ENCODE data around the gene MGAT4C.
"Not testable (repeated sequence)": the region's sequence is repeated elsewhere in the genome, so short reads cannot be mapped to it uniquely, and the experiment has no call there.

The MGAT4C gene

DNA sequence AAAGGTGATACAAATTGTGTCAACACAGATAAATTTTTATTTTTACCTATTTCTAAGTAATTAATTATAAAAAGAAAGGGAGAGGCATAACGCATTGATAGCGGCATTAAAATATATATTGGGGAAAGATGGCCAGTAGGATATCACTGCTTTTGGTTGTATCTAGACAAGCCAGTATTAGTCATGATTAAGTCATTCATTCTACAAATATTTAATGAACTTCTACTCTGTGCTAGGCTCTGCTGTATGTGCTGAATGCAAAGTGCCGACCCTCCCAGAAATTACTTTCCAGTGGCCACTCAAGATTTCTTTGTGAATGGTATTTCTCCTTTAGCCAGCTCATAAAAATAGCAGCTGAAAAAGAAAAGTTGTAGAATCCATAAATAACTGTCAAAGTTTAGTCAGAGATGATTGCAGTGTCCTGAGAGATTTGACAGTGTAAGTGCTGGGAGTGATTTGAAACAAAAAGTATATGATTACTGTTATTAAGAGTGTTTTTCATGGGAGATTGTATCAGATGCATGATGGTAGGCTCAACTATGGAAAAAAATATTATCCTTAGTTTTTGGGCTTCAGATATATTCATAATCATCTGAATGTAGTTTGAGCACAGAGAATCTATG, 133.2 kb downstream of the MGAT4C start:
- DNase-seq (ENCODE audit: low read depth), result no peak
- no peak overlapping the region for H3K4me3 ChIP-seq (replicated peaks; ENCODE audit: low read depth, low read length)
- TF ChIP-seq, protein P1, sequence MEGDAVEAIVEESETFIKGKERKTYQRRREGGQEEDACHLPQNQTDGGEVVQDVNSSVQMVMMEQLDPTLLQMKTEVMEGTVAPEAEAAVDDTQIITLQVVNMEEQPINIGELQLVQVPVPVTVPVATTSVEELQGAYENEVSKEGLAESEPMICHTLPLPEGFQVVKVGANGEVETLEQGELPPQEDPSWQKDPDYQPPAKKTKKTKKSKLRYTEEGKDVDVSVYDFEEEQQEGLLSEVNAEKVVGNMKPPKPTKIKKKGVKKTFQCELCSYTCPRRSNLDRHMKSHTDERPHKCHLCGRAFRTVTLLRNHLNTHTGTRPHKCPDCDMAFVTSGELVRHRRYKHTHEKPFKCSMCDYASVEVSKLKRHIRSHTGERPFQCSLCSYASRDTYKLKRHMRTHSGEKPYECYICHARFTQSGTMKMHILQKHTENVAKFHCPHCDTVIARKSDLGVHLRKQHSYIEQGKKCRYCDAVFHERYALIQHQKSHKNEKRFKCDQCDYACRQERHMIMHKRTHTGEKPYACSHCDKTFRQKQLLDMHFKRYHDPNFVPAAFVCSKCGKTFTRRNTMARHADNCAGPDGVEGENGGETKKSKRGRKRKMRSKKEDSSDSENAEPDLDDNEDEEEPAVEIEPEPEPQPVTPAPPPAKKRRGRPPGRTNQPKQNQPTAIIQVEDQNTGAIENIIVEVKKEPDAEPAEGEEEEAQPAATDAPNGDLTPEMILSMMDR (IDR thresholded peaks at IDR 0.05; ENCODE audit: low read length, missing control alignments), result no peak

DNA sequence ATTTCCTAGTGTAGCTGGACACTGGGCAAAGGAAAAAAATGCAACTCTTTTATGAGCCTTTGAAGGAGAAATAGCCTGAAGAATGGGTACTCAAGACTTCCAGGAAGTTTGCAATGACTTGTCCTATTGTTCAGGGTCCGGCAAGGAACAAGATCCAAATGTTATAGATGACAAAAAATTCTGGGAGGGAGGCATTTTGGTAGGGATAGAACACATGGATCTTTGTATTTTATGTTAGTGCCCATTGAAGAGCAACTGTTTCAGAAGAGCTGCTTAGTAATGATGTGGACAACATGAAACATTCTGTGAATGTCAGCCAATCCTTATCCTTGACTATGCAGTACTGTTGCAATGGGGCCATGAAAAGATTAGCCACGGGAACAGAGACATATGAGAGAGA, 138.0 kb downstream of the MGAT4C start:
- DNase-seq (ENCODE audit: low read depth), result no peak
- TF ChIP-seq, protein P1 (IDR thresholded peaks at IDR 0.05; ENCODE audit: low read length, missing control alignments), result no peak

DNA sequence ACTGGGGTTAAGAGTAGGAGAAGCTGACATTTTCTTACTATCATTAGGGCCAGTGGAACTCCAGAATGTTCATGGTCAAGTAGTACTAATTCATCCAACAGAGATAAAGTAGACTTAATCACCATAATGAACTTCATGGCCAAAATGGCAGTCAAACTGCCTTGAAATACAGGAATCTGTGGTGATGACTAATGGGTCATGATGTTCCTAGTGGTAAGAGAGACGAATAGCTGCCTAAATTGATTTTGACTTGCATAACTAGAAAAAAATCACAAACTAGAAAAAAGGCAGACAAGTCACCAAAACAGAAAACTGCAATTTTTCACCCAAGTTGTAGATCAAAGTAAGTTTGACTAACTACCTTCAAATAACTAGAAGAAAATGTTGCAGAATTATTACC, 138.5 kb downstream of the MGAT4C start:
- TF ChIP-seq, protein P1 (IDR thresholded peaks at IDR 0.05; ENCODE audit: low read length, missing control alignments), result no peak
- peak; percentile 17 for DNase-seq (ENCODE audit: low read depth)
- no peak overlapping the region for H3K4me3 ChIP-seq (replicated peaks; ENCODE audit: low read depth, low read length)

More for the DNA sequence above, 138.0 kb downstream of the MGAT4C start:
- H3K4me3 ChIP-seq (replicated peaks; ENCODE audit: low read depth, low read length), result no peak overlapping the region

DNA sequence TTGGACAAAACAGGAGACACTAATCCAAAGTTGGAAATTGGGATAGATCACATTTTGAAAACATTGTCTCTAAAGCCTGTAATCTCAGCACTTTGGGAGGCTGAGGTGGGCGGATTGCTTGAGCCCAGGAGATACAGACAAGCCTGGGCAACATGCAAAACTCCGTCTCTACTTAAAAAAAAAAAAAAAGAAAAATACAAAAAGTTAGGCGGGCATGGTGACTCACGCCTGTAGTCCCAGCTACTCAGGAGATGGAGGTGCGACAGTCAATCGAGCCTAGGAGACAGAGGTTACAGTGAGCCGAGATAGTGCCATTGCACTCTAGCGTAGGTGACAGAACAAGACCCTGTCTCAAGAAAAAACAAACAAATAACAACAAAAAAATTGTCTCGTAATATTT, 152.1 kb downstream of the MGAT4C start:
- TF ChIP-seq, protein P1 (IDR thresholded peaks at IDR 0.05; ENCODE audit: low read length, missing control alignments), result no peak
- no peak for DNase-seq (ENCODE audit: low read depth)
- H3K4me3 ChIP-seq (replicated peaks; ENCODE audit: low read depth, low read length), result no peak overlapping the region

DNA sequence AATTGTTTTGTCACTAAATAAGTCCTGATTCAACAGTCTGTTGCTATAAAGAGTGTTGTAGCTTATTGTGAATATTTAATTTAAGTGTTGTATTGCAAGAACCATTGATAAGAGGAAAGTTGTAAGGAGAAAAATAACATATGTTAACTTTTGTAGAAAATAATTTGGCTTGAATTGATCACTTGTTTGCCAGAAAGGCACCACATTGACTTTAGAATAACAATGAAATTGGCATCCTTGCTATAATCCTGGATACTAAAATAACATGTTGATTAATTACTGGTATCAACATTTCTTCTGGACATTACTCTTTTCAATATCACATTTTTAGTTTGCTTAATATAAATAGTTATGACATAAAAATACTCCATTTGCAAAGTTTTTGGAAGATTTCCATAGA, 159.0 kb downstream of the MGAT4C start:
- no peak for DNase-seq (ENCODE audit: low read depth)
- H3K4me3 ChIP-seq (replicated peaks; ENCODE audit: low read depth, low read length), result no peak overlapping the region
- TF ChIP-seq, protein P1 (IDR thresholded peaks at IDR 0.05; ENCODE audit: low read length, missing control alignments), result no peak

DNA sequence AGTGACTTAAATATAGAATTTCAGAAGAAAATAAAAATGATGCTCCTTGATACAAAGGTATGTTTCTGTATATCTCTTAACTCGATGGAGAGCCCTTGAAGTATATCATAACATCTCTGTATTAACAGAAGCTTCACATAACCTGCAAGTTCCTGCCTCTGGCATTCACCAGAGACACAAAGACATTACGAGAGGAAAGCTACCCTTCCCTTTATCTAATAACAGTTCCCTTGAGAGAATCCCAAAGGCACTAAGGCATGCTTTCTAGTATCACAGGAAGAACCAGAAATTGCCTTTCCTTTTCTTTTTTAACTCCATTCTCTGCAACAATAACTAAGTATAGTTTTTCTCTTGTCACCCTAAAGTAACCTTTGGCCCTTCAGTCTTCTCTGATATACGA, 164.5 kb downstream of the MGAT4C start:
- DNase-seq (ENCODE audit: low read depth), result no peak
- TF ChIP-seq, protein P1 (IDR thresholded peaks at IDR 0.05; ENCODE audit: low read length, missing control alignments), result no peak
- no peak overlapping the region for H3K4me3 ChIP-seq (replicated peaks; ENCODE audit: low read depth, low read length)

DNA sequence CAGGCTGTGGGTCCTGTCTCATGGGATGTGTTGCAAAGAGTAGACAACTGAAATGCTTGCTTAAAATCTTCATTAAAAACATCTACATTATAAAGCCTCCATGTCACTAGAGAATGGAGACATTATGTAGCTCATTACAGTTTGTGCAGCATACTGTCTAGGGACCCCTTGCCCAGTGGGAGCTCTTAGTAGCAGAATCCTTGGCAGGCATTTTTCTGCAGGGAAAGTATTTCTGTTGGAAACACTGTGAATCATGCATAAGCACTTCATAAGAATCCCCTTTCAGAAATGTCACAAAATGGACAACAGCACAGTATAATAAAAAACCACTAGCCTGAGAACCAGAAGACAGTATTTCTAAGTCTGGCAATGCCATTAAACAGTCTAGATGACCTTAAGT, 174.3 kb downstream of the MGAT4C start:
- no peak overlapping the region for H3K4me3 ChIP-seq (replicated peaks; ENCODE audit: low read depth, low read length)
- TF ChIP-seq, protein P1 (IDR thresholded peaks at IDR 0.05; ENCODE audit: low read length, missing control alignments), result no peak
- DNase-seq (ENCODE audit: low read depth), result no peak

DNA sequence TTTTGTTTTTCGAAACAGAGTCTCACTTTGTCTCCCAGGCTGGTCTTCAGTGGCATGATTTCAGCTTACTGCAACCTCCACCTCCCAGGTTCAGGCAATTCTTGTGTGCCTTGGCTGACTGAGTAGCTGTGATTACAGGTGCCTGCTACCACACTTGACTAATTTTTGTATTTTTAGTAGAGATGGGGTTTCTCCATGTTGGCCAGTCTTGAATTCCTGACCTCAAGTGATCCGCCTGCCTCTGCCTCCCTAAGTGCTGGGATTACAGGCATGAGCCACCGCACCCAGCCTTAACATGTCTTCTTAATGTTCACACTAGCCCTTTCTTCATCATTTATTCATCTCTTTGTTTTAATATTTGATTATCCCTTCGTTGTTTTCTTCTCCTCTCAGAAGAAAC, 197.1 kb downstream of the MGAT4C start:
- not testable (repeated sequence) for H3K4me3 ChIP-seq (replicated peaks; ENCODE audit: low read depth, low read length); DNase-seq (ENCODE audit: low read depth)

Measured in fibroblast of pulmonary artery (primary cell).